Endodermal cell (in vitro differentiated cells): Measurements from ENCODE around the gene ZDHHC11. TPM values are rescaled to one million over a fixed set of nuclear protein-coding genes. Genes with fewer than 3 reads are reported as not detected.

Experiments used
- DNase-seq: peaks from one replicate; pipeline ENCODE4 v3.0.0-alpha.2; 2017
- H3K27ac ChIP-seq: 2 replicates; pipeline ENCODE4 v1.5.1; 2013; ENCODE audit warnings: mild to moderate bottlenecking, low read depth, low read length, moderate library complexity
- H3K27me3 ChIP-seq: 2 replicates; pipeline ENCODE4 v1.6.1; 2013; ENCODE audit warnings: mild to moderate bottlenecking, low read length, moderate library complexity; ENCODE audit not compliant: insufficient read depth, control insufficient read depth, poor library complexity, severe bottlenecking
- H3K36me3 ChIP-seq: 2 replicates; pipeline ENCODE4 v1.7.0; 2013; ENCODE audit warnings: mild to moderate bottlenecking, low read length, moderate library complexity; ENCODE audit not compliant: control insufficient read depth, insufficient read depth
- H3K4me1 ChIP-seq: one replicate; pipeline ENCODE4 v1.7.0; 2013; ENCODE audit warnings: low read length; ENCODE audit not compliant: control insufficient read depth, insufficient read depth
- H3K4me3 ChIP-seq: 2 replicates; pipeline ENCODE4 v1.5.1; 2013; ENCODE audit warnings: mild to moderate bottlenecking, low read length, moderate library complexity
- H3K9ac ChIP-seq: 2 replicates; pipeline ENCODE4 v1.6.1; 2013; ENCODE audit warnings: mild to moderate bottlenecking, low read length, moderate library complexity; ENCODE audit not compliant: poor library complexity, severe bottlenecking; ENCODE audit errors: extremely low read depth
- H3K9me3 ChIP-seq: 2 replicates; pipeline ENCODE4 v1.6.1; 2013; ENCODE audit warnings: mild to moderate bottlenecking, low read length, moderate library complexity; ENCODE audit not compliant: control insufficient read depth
- H3K27ac Mint-ChIP-seq: 2 replicates; pipeline ENCODE4 v1.8.0; 2020; ENCODE audit warnings: mixed read lengths
- H3K27me3 Mint-ChIP-seq: 2 replicates; pipeline ENCODE4 v1.8.0; 2021; ENCODE audit warnings: mild to moderate bottlenecking, mixed read lengths; ENCODE audit not compliant: insufficient read depth
- H3K36me3 Mint-ChIP-seq: 2 replicates; pipeline ENCODE4 v1.8.0; 2020; ENCODE audit warnings: low read depth, mixed read lengths
- H3K4me1 Mint-ChIP-seq: 2 replicates; pipeline ENCODE4 v1.8.0; 2020; ENCODE audit warnings: mixed read lengths
- H3K4me3 Mint-ChIP-seq: 2 replicates; pipeline ENCODE4 v1.8.0; 2020; ENCODE audit warnings: mild to moderate bottlenecking, moderate library complexity, mixed read lengths
- H3K9me3 Mint-ChIP-seq: 2 replicates; pipeline ENCODE4 v1.8.0; 2020; ENCODE audit warnings: mild to moderate bottlenecking, mixed read lengths
- CTCF ChIP-seq: fragments of 200-600 bp; sonication (generic); conservative IDR thresholded peaks from 2 replicates; pipeline ENCODE4 v1.5.0; 2021; ENCODE audit warnings: antibody characterized with exemption, mild to moderate bottlenecking
- WGBS, 2 experiments: methylation state at CpG; one replicate each; pipeline versions ENCODE4 v1.1.5 to v1.1.7; 2013; ENCODE audit warnings: missing lambda C conversion rate in 2 of 2, mixed read lengths in 1 of 2; ENCODE audit not compliant: insufficient coverage in 1 of 2, insufficient read length in 1 of 2; 5-methylcytosine and 5-hydroxymethylcytosine counted together
- long read RNA-seq, 4 experiments: library from polyadenylated mRNA in 2 of 4; library from RNA in 1 of 4; library from capped mRNA in 1 of 4; stranded (forward) in 3 of 4; unstranded in 1 of 4; transcript quantifications; one replicate each; pipeline ENCODE4 v2.0.0, GENCODE V29; 2020 to 2021; ENCODE audit warnings: inconsistent platforms in 1 of 4
- polyA plus RNA-seq, 2 experiments: library from polyadenylated mRNA; stranded (reverse); fragments of 50-300 nt; gene quantifications; one replicate each; pipeline ENCODE4 v1.2.3, GENCODE V29; 2013
- total RNA-seq, 2 donors: library from RNA; stranded (reverse); fragmentation: NEBNext Ultra II Directional in 1 of 2; extraction: Animal tissue kit (Norgen Biotek cat#: 25700) in 1 of 2; gene quantifications; 2 replicates in 1 of 2; 3 replicates in 1 of 2; pipeline ENCODE4 v1.2.1, GENCODE V29; 2021

The ZDHHC11 gene
- 10 to 100 TPM; 10.6 to 28.9 TPM for total RNA-seq
- 8.4 TPM for polyA plus RNA-seq (2013, experiment 1 of 2)
- polyA plus RNA-seq (2013, experiment 2 of 2) = 10.4 TPM
- long read RNA-seq, experiment 1, partial matches to known transcripts = 0 of 1 reads
- long read RNA-seq, experiment 1, other reads (novel, unspliced or antisense) = 1 of 1 reads
- long read RNA-seq, experiment 2, partial matches to known transcripts = 1 of 7 reads
- long read RNA-seq, experiment 2, other reads (novel, unspliced or antisense) = 6 of 7 reads
- long read RNA-seq, experiment 3, partial matches to known transcripts = 0 of 4 reads
- long read RNA-seq, experiment 3, other reads (novel, unspliced or antisense) = 4 of 4 reads
- long read RNA-seq, experiment 4 = 0 reads

- DNase-seq = no peak
- Histone ChIP-seq H3K36me3 (no peaks in the 10 kb centered on the region), H3K9ac (no peak within 1 kb of the TSS), H3K4me1 (no peaks in the 10 kb centered on the region), H3K9me3 (no peaks in the 10 kb centered on the region), H3K4me3 (no peak within 1 kb of the TSS), H3K27me3 (no peaks in the 10 kb centered on the region), H3K27ac (no peak within 1 kb of the TSS)
- H3K4me3 Mint-ChIP-seq = no peak within 1 kb of the TSS
- H3K4me1 Mint-ChIP-seq = no peaks in the 10 kb centered on the region
- TF ChIP-seq CTCF = no peak
- no peaks in the 10 kb centered on the region for H3K27me3 Mint-ChIP-seq
- no peak within 1 kb of the TSS for H3K27ac Mint-ChIP-seq
- H3K9me3 Mint-ChIP-seq = no peaks in the 10 kb centered on the region
- WGBS, 2 experiments = 73 to 88% methylated on average over 18 to 27 of the region's 27 CpGs
- H3K36me3 Mint-ChIP-seq = peaks cover 2% of the 10 kb centered on the region
These were observed at the start of gene ZDHHC11 for GRCh38 chr5:850511-851006. ZDHHC11 (minus strand) TSS chr5:850986; CDS start chr5:850602, 384 bp downstream.

- Histone ChIP-seq H3K4me1 (peaks cover 4% of the 10 kb centered on the region), H3K9ac (peak overlapping the region; percentile 74), H3K9me3 (no peaks in the 10 kb centered on the region), H3K27ac (no peak overlapping the region), H3K4me3 (peak overlapping the region; percentile 93), H3K36me3 (peaks cover 50% of the 10 kb centered on the region), H3K27me3 (no peaks in the 10 kb centered on the region)
- WGBS, 2 experiments = 88 to 95% methylated on average over 8 to 9 of the region's 9 CpGs
- no peak for DNase-seq
- TF ChIP-seq CTCF = no peak
- no peaks in the 10 kb centered on the region for H3K9me3 Mint-ChIP-seq
- H3K27me3 Mint-ChIP-seq = no peaks in the 10 kb centered on the region
- H3K4me3 Mint-ChIP-seq = peak overlapping the region; percentile 91
- peaks cover 14% of the 10 kb centered on the region for H3K4me1 Mint-ChIP-seq
- H3K36me3 Mint-ChIP-seq = peaks cover 45% of the 10 kb centered on the region
- H3K27ac Mint-ChIP-seq = no peak overlapping the region
These were observed 42.9 kb upstream of the ZDHHC11 start for GRCh38 chr5:893711-894110.

DNA sequence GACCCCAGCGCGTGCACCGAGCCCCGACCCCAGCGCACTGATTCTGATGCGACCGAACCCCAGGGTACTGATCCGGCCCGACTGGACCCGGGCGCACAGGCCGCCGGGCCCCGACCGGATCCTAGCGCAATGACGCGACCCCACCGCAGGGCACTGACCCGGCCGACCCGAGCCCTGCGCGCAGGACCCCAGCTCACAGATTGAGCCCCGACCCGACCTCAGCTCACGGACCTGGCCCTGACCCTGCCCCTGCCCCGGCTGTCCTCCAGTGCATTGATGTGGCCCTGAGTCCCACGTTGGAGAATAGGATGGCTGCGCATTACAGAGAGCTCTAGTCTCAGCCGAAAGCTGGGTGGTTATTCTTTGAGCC lies 42.3 kb upstream of the ZDHHC11 start:
- Histone ChIP-seq H3K9ac (peak overlapping the region; percentile 74), H3K4me3 (peak overlapping the region; percentile 93), H3K4me1 (peaks cover 4% of the 10 kb centered on the region), H3K27me3 (no peaks in the 10 kb centered on the region), H3K27ac (no peak overlapping the region), H3K9me3 (no peaks in the 10 kb centered on the region), H3K36me3 (peaks cover 56% of the 10 kb centered on the region)
- TF ChIP-seq CTCF = no peak
- Mint-ChIP-seq H3K27me3 (no peaks in the 10 kb centered on the region), H3K4me3 (peak overlapping the region; percentile 91), H3K27ac (no peak overlapping the region), H3K9me3 (no peaks in the 10 kb centered on the region), H3K4me1 (peaks cover 14% of the 10 kb centered on the region), H3K36me3 (peaks cover 51% of the 10 kb centered on the region)
- no peak for DNase-seq
- WGBS, 2 experiments = 0 to 1% methylated on average over 7 to 31 of the region's 31 CpGs
